Activated T-cell treated with anti-CD3 and anti-CD28 coated beads, Interleukin-2, amount 50 U/mL, for 24 hours (primary cell): Measurements from ENCODE around the gene MAP3K20.
"Not testable (repeated sequence)": the region's sequence is repeated elsewhere in the genome, so short reads cannot be mapped to it uniquely, and the experiment has no call there.

Experiments used
- DNase-seq: peaks from one replicate; pipeline ENCODE4 v3.0.0-alpha.2; 2020
- H3K27ac Mint-ChIP-seq: 2 replicates; pipeline ENCODE4 v1.8.0; 2020; ENCODE audit warnings: mild to moderate bottlenecking, mixed read lengths
- H3K27me3 Mint-ChIP-seq: 2 replicates; pipeline ENCODE4 v1.8.0; 2020; ENCODE audit warnings: mixed read lengths
- H3K36me3 Mint-ChIP-seq: 2 replicates; pipeline ENCODE4 v1.8.0; 2020; ENCODE audit warnings: low read depth, mixed read lengths
- H3K4me1 Mint-ChIP-seq: 2 replicates; pipeline ENCODE4 v1.8.0; 2020; ENCODE audit warnings: low read depth, mixed read lengths
- H3K4me3 Mint-ChIP-seq: 2 replicates; pipeline ENCODE4 v1.8.0; 2020; ENCODE audit warnings: mild to moderate bottlenecking, moderate library complexity, mixed read lengths
- H3K9me3 Mint-ChIP-seq: 2 replicates; pipeline ENCODE4 v1.8.0; 2020; ENCODE audit warnings: mixed read lengths

Gene MAP3K20

GRCh38 chr2:173238831-173239230, 163.2 kb downstream of the MAP3K20 start:
- Mint-ChIP-seq H3K4me3 (no peak overlapping the region), H3K27me3 (peaks cover 11% of the 10 kb centered on the region), H3K27ac (no peak overlapping the region), H3K9me3 (no peaks in the 10 kb centered on the region), H3K36me3 (no peaks in the 10 kb centered on the region), H3K4me1 (peaks cover 12% of the 10 kb centered on the region)
- DNase-seq, result no peak

GRCh38 chr2:173239644-173240043, 164.0 kb downstream of the MAP3K20 start:
- no peak for DNase-seq
- Mint-ChIP-seq H3K9me3 (no peaks in the 10 kb centered on the region), H3K27ac (no peak overlapping the region), H3K27me3 (peaks cover 6% of the 10 kb centered on the region), H3K36me3 (no peaks in the 10 kb centered on the region), H3K4me3 (no peak overlapping the region), H3K4me1 (peaks cover 12% of the 10 kb centered on the region)

- Mint-ChIP-seq H3K4me1 (peaks cover 12% of the 10 kb centered on the region), H3K36me3 (no peaks in the 10 kb centered on the region), H3K27ac (no peak overlapping the region), H3K27me3 (peaks cover 4% of the 10 kb centered on the region), H3K9me3 (no peaks in the 10 kb centered on the region), H3K4me3 (no peak overlapping the region)
- DNase-seq, result no peak
Observed at GRCh38 chr2:173240083-173240482, 164.4 kb downstream of the MAP3K20 start.

GRCh38 chr2:173241643-173242042, 166.0 kb downstream of the MAP3K20 start:
- peaks cover 4% of the 10 kb centered on the region for H3K27me3 Mint-ChIP-seq
- H3K27ac Mint-ChIP-seq, result no peak overlapping the region
- peaks cover 12% of the 10 kb centered on the region for H3K4me1 Mint-ChIP-seq
- no peak overlapping the region for H3K4me3 Mint-ChIP-seq
- no peaks in the 10 kb centered on the region for H3K9me3 Mint-ChIP-seq
- DNase-seq, result no peak
- H3K36me3 Mint-ChIP-seq, result no peaks in the 10 kb centered on the region

- no peak overlapping the region for H3K27ac Mint-ChIP-seq
- H3K4me3 Mint-ChIP-seq, result no peak overlapping the region
- peaks cover 2% of the 10 kb centered on the region for H3K4me1 Mint-ChIP-seq
- DNase-seq, result no peak
- H3K27me3 Mint-ChIP-seq, result peaks cover 4% of the 10 kb centered on the region
- no peaks in the 10 kb centered on the region for H3K9me3 Mint-ChIP-seq
- H3K36me3 Mint-ChIP-seq, result no peaks in the 10 kb centered on the region
Observed at GRCh38 chr2:173247156-173247555, 171.5 kb downstream of the MAP3K20 start.

- no peaks in the 10 kb centered on the region for H3K9me3 Mint-ChIP-seq
- no peaks in the 10 kb centered on the region for H3K36me3 Mint-ChIP-seq
- H3K4me1 Mint-ChIP-seq, result peaks cover 2% of the 10 kb centered on the region
- H3K27ac Mint-ChIP-seq, result no peak overlapping the region
- no peak overlapping the region for H3K4me3 Mint-ChIP-seq
- H3K27me3 Mint-ChIP-seq, result peaks cover 7% of the 10 kb centered on the region
- no peak for DNase-seq
Observed at GRCh38 chr2:173248381-173248780, 172.7 kb downstream of the MAP3K20 start.

- no peaks in the 10 kb centered on the region for H3K36me3 Mint-ChIP-seq
- H3K27ac Mint-ChIP-seq, result no peak overlapping the region
- no peaks in the 10 kb centered on the region for H3K9me3 Mint-ChIP-seq
- no peak overlapping the region for H3K4me3 Mint-ChIP-seq
- H3K27me3 Mint-ChIP-seq, result peaks cover 8% of the 10 kb centered on the region
- H3K4me1 Mint-ChIP-seq, result peaks cover 2% of the 10 kb centered on the region
- no peak for DNase-seq
Observed at GRCh38 chr2:173249661-173250641, 174.3 kb downstream of the MAP3K20 start.

GRCh38 chr2:173251225-173251624, 175.6 kb downstream of the MAP3K20 start:
- H3K4me1 Mint-ChIP-seq, result peaks cover 2% of the 10 kb centered on the region
- no peak overlapping the region for H3K4me3 Mint-ChIP-seq
- DNase-seq, result no peak
- H3K27me3 Mint-ChIP-seq, result peaks cover 8% of the 10 kb centered on the region
- no peaks in the 10 kb centered on the region for H3K9me3 Mint-ChIP-seq
- H3K36me3 Mint-ChIP-seq, result no peaks in the 10 kb centered on the region
- H3K27ac Mint-ChIP-seq, result no peak overlapping the region

- Mint-ChIP-seq H3K27me3 (peaks cover 8% of the 10 kb centered on the region), H3K27ac (no peak overlapping the region), H3K4me3 (no peak overlapping the region), H3K9me3 (no peaks in the 10 kb centered on the region), H3K36me3 (no peaks in the 10 kb centered on the region), H3K4me1 (peaks cover 2% of the 10 kb centered on the region)
- DNase-seq, result no peak
Observed at GRCh38 chr2:173252581-173252980, 176.9 kb downstream of the MAP3K20 start.

- DNase-seq, result no peak
- no peak overlapping the region for H3K4me3 Mint-ChIP-seq
- no peak overlapping the region for H3K27ac Mint-ChIP-seq
- H3K9me3 Mint-ChIP-seq, result no peaks in the 10 kb centered on the region
- peaks cover 8% of the 10 kb centered on the region for H3K27me3 Mint-ChIP-seq
- peaks cover 2% of the 10 kb centered on the region for H3K4me1 Mint-ChIP-seq
- H3K36me3 Mint-ChIP-seq, result no peaks in the 10 kb centered on the region
Observed at GRCh38 chr2:173254659-173255058, 179.0 kb downstream of the MAP3K20 start.

- no peak overlapping the region for H3K27ac Mint-ChIP-seq
- H3K27me3 Mint-ChIP-seq, result peaks cover 5% of the 10 kb centered on the region
- H3K4me3 Mint-ChIP-seq, result no peak overlapping the region
- H3K4me1 Mint-ChIP-seq, result peaks cover 3% of the 10 kb centered on the region
- H3K9me3 Mint-ChIP-seq, result no peaks in the 10 kb centered on the region
- no peak for DNase-seq
- no peaks in the 10 kb centered on the region for H3K36me3 Mint-ChIP-seq
Observed at GRCh38 chr2:173258701-173259100, 183.1 kb downstream of the MAP3K20 start.

GRCh38 chr2:173262356-173262755, 186.7 kb downstream of the MAP3K20 start:
- H3K27ac Mint-ChIP-seq, result not testable (repeated sequence)

GRCh38 chr2:173264151-173264550, 188.5 kb downstream of the MAP3K20 start:
- no peak for DNase-seq
- Mint-ChIP-seq H3K4me1 (peaks cover 16% of the 10 kb centered on the region), H3K27me3 (peaks cover 6% of the 10 kb centered on the region), H3K36me3 (no peaks in the 10 kb centered on the region), H3K27ac (no peak overlapping the region), H3K9me3 (no peaks in the 10 kb centered on the region), H3K4me3 (no peak overlapping the region)

More at GRCh38 chr2:173262356-173262755, 186.7 kb downstream of the MAP3K20 start:
- DNase-seq, H3K9me3 Mint-ChIP-seq, H3K4me3 Mint-ChIP-seq, H3K27me3 Mint-ChIP-seq, H3K36me3 Mint-ChIP-seq: not testable (repeated sequence)
- H3K4me1 Mint-ChIP-seq, result peaks cover 16% of the 10 kb centered on the region

- peak overlapping the region; percentile 11 for H3K27ac Mint-ChIP-seq
- H3K36me3 Mint-ChIP-seq, result no peaks in the 10 kb centered on the region
- no peak overlapping the region for H3K4me3 Mint-ChIP-seq
- no peak for DNase-seq
- peaks cover 16% of the 10 kb centered on the region for H3K4me1 Mint-ChIP-seq
- no peaks in the 10 kb centered on the region for H3K9me3 Mint-ChIP-seq
- H3K27me3 Mint-ChIP-seq, result peaks cover 6% of the 10 kb centered on the region
Observed at GRCh38 chr2:173264603-173265366, 189.1 kb downstream of the MAP3K20 start.

GRCh38 chr2:173271135-173271534, 195.5 kb downstream of the MAP3K20 start:
- Mint-ChIP-seq H3K4me3 (no peak overlapping the region), H3K27me3 (peaks cover 15% of the 10 kb centered on the region), H3K4me1 (no peaks in the 10 kb centered on the region), H3K36me3 (no peaks in the 10 kb centered on the region), H3K9me3 (no peaks in the 10 kb centered on the region), H3K27ac (no peak overlapping the region)
- no peak for DNase-seq
